HepG2 (cell line): ENCODE measurements around the gene RGS6. TPM values are rescaled to one million over a fixed set of nuclear protein-coding genes. Genes with fewer than 3 reads are reported as not detected.

Experiments used
- ATAC-seq: fragments of 200-7000 bp; cut with Tn5 transposase; 3 replicates; pipeline ENCODE4 v1.9.1; 2020; ENCODE audit warnings: mild to moderate bottlenecking, moderate library complexity
- BruUV-seq: library from RNA; stranded (reverse); fragments of 400-500 nt; replicated peaks from 2 replicates; lab custom pipeline; 2021; lab: Mats Ljungman, UMichigan
- CTCF ChIA-PET: fragments of 300-600 bp; formaldehyde crosslinking; extraction: SDS; loops from one replicate; lab custom pipeline; 2021; ENCODE audit warnings: low total read pairs, inconsistent platforms, low intra/inter-chr PET ratio; lab: Yijun Ruan, JAX
- POLR2A ChIA-PET: fragments of 350-600 bp; sonication (Branson Sonifier 250); formaldehyde crosslinking; loops from one replicate; lab custom pipeline; 2020; ENCODE audit warnings: antibody characterized with exemption, inconsistent platforms; lab: Yijun Ruan, JAX
- DNase-seq: peaks from one replicate; pipeline ENCODE4 v3.0.0-alpha.2; 2015; ENCODE audit warnings: low spot score
- FAIRE-seq: peaks from 3 replicates; lab custom pipeline; 2011; peaks lifted over from hg19 to GRCh38; lab: Jason Lieb, UNC
- H2AFZ ChIP-seq: one replicate; pipeline ENCODE4 v1.6.1; 2011; ENCODE audit warnings: low read length, inconsistent platforms
- H3K27ac ChIP-seq: fragments of 300-600 bp; 3 replicates; pipeline ENCODE4 v1.8.0; 2011; ENCODE audit warnings: mixed run types, mild to moderate bottlenecking, mixed read lengths, low read length, inconsistent platforms; ENCODE audit not compliant: insufficient read depth; ENCODE audit errors: extremely low read length
- H3K27me3 ChIP-seq, 2 experiments: fragments of 200-600 bp in 1 of 2; 2 replicates in 1 of 2; 3 replicates in 1 of 2; pipeline versions ENCODE4 v1.6.0 to v1.8.0; 2011; ENCODE audit warnings: low read length in 2 of 2, mild to moderate bottlenecking in 2 of 2, moderate library complexity in 2 of 2, inconsistent platforms in 1 of 2; ENCODE audit not compliant: insufficient read depth in 2 of 2, control insufficient read depth in 1 of 2
- H3K36me3 ChIP-seq, 2 experiments: fragments of 200-600 bp in 1 of 2; replicated peaks in 1 of 2; 2 replicates in 1 of 2; 3 replicates in 1 of 2; pipeline versions ENCODE4 v1.5.1 to v1.8.0; 2011; ENCODE audit warnings: low read length in 2 of 2, inconsistent platforms in 1 of 2; ENCODE audit not compliant: insufficient read depth in 2 of 2, control insufficient read depth in 1 of 2
- H3K4me1 ChIP-seq: 2 replicates; pipeline ENCODE4 v1.5.1; 2012; ENCODE audit warnings: low read length, inconsistent platforms; ENCODE audit not compliant: insufficient read depth
- H3K4me2 ChIP-seq: 2 replicates; pipeline ENCODE4 v1.6.0; 2011; ENCODE audit warnings: low read depth, low read length, inconsistent platforms
- H3K4me3 ChIP-seq, 3 experiments: fragments of 200-600 bp in 1 of 3; sonication (generic), shearing (Covaris generic) in 1 of 3; replicated peaks in 1 of 3; 2 replicates each; pipeline ENCODE4 v1.5.1; 2011 to 2016; ENCODE audit warnings: low read length in 3 of 3, inconsistent platforms in 2 of 3, low read depth in 2 of 3, mild to moderate bottlenecking in 2 of 3, control low read depth in 1 of 3, mixed read lengths in 1 of 3; ENCODE audit not compliant: insufficient read depth in 1 of 3
- H3K79me2 ChIP-seq: one replicate; pipeline ENCODE4 v1.6.1; 2011; ENCODE audit warnings: low read length, inconsistent platforms; ENCODE audit not compliant: insufficient read depth
- H3K9ac ChIP-seq: 2 replicates; pipeline ENCODE4 v1.6.0; 2011; ENCODE audit warnings: mild to moderate bottlenecking, low read depth, low read length, inconsistent platforms; ENCODE audit not compliant: insufficient read depth
- H3K9me3 ChIP-seq: 2 replicates; pipeline ENCODE4 v1.5.1; 2012; ENCODE audit warnings: mild to moderate bottlenecking, low read length
- H4K20me1 ChIP-seq: 2 replicates; pipeline ENCODE4 v1.6.0; 2011; ENCODE audit warnings: inconsistent platforms, mild to moderate bottlenecking, low read length, moderate library complexity; ENCODE audit not compliant: insufficient read depth
- ADNP ChIP-seq: sonication (generic); formaldehyde crosslinking; IDR thresholded peaks from 2 replicates; pipeline ENCODE4 v1.4.0; 2020; ENCODE audit warnings: missing genetic modification reagents
- GATAD1 ChIP-seq: IDR thresholded peaks from 2 replicates; pipeline ENCODE4 v1.6.1; 2016; ENCODE audit warnings: missing genetic modification reagents, missing compliant biosample characterization
- HIVEP1 ChIP-seq: sonication (generic); formaldehyde crosslinking; IDR thresholded peaks from 2 replicates; pipeline ENCODE4 v1.4.0; 2020; ENCODE audit warnings: mild to moderate bottlenecking, missing genetic modification reagents
- KDM3A ChIP-seq: IDR thresholded peaks from 2 replicates; pipeline ENCODE4 v1.6.1; 2018; ENCODE audit warnings: low read depth, missing compliant biosample characterization
- MATR3 ChIP-seq: sonication (generic); formaldehyde crosslinking; IDR thresholded peaks from 2 replicates; pipeline ENCODE4 v1.4.0; 2020; ENCODE audit warnings: missing genetic modification reagents
- MED13 ChIP-seq: sonication (generic); formaldehyde crosslinking; IDR thresholded peaks from 2 replicates; pipeline ENCODE4 v1.5.0; 2020; ENCODE audit warnings: missing genetic modification reagents
- NBN ChIP-seq: fragments of 450-650 bp; conservative IDR thresholded peaks from 2 replicates; pipeline ENCODE4 v1.6.1; 2017
- POGZ ChIP-seq: sonication (generic); formaldehyde crosslinking; IDR thresholded peaks from 2 replicates; pipeline ENCODE4 v1.4.0; 2020; ENCODE audit warnings: mild to moderate bottlenecking, missing genetic modification reagents
- RAD21 ChIP-seq: fragments of 450-650 bp; formaldehyde crosslinking; IDR thresholded peaks from 2 replicates; pipeline ENCODE4 v1.5.0; 2020; ENCODE audit warnings: mild to moderate bottlenecking
- RORA ChIP-seq: sonication (generic); formaldehyde crosslinking; IDR thresholded peaks from 2 replicates; pipeline ENCODE4 v1.5.0; 2020; ENCODE audit warnings: mild to moderate bottlenecking, missing genetic modification reagents, moderate library complexity
- TAF1 ChIP-seq: sonication (generic); formaldehyde crosslinking; IDR thresholded peaks from 2 replicates; pipeline ENCODE4 v1.4.0; 2020; ENCODE audit warnings: missing genetic modification reagents
- TBX2 ChIP-seq: sonication (generic); formaldehyde crosslinking; IDR thresholded peaks from 2 replicates; pipeline ENCODE4 v1.5.0; 2020; ENCODE audit warnings: missing genetic modification reagents, mild to moderate bottlenecking, borderline replicate concordance
- ZC3H4 ChIP-seq: sonication (generic); formaldehyde crosslinking; IDR thresholded peaks from 2 replicates; pipeline ENCODE4 v1.4.0; 2020; ENCODE audit warnings: missing genetic modification reagents, borderline replicate concordance
- WGBS: methylation state at CpG from one replicate; pipeline ENCODE4 v1.1.6; 2017; ENCODE audit warnings: low lambda C conversion rate; 5-methylcytosine and 5-hydroxymethylcytosine counted together
- in situ Hi-C: cut with HindIII; loops from 2 replicates; pipeline ENCODE4 v1.10.0; 2017; ENCODE audit warnings: low pct_unique_long_range_greater_than_20kb; ENCODE audit not compliant: extremely low pct_ligation_motif_present
- intact Hi-C: fragments of 100-400 bp; cut with micrococcal nuclease; formaldehyde crosslinking; loops from one replicate; pipeline ENCODE4 v1.10.0; 2022; ENCODE audit not compliant: unreplicated experiment
- polyA plus RNA-seq, 8 experiments: library from polyadenylated mRNA; depleted of rRNA in 3 of 8; stranded (reverse) in 7 of 8; unstranded in 1 of 8; fragments of >200 nt; fragmentation: Illumina TruSeq in 4 of 8; extraction: Trizol in 4 of 8; gene quantifications; 2 replicates each; pipeline versions ENCODE4 v1.2.1 to v1.2.3, GENCODE V29; 2011 to 2016; ENCODE audit warnings: low read depth in 4 of 8, missing spikeins in 1 of 8, mixed read lengths in 1 of 8; ENCODE audit not compliant: insufficient read depth in 1 of 8
- total RNA-seq, 5 experiments: library from RNA; depleted of rRNA; stranded (reverse); fragments of >200 nt; fragmentation: Illumina TruSeq; extraction: Trizol; gene quantifications; 2 replicates each; pipeline ENCODE4 v1.2.3, GENCODE V29; 2016; ENCODE audit warnings: low read depth in 1 of 5
- TF ChIP-seq, protein P1 (sequence below): sonication (generic); formaldehyde crosslinking; IDR thresholded peaks from 2 replicates; pipeline ENCODE4 v1.4.0; 2020; ENCODE audit warnings: missing genetic modification reagents
- TF ChIP-seq, protein P2 (sequence below): sonication (generic); formaldehyde crosslinking; IDR thresholded peaks from 2 replicates; pipeline ENCODE4 v1.4.0; 2020; ENCODE audit warnings: mild to moderate bottlenecking, missing genetic modification reagents
- TF ChIP-seq, protein P3 (sequence below): sonication (generic); formaldehyde crosslinking; IDR thresholded peaks from 2 replicates; pipeline ENCODE4 v1.4.0; 2020; ENCODE audit warnings: missing genetic modification reagents
- TF ChIP-seq, protein P4 (sequence below): sonication (generic); formaldehyde crosslinking; IDR thresholded peaks from 2 replicates; pipeline ENCODE4 v1.5.0; 2020; ENCODE audit warnings: mild to moderate bottlenecking, missing genetic modification reagents

Gene RGS6
- total and polyA plus RNA-seq, 2 of the 13 experiments (the other 11 are each of a cell fraction or from before 2014, with no cell fraction given): not detected

DNA sequence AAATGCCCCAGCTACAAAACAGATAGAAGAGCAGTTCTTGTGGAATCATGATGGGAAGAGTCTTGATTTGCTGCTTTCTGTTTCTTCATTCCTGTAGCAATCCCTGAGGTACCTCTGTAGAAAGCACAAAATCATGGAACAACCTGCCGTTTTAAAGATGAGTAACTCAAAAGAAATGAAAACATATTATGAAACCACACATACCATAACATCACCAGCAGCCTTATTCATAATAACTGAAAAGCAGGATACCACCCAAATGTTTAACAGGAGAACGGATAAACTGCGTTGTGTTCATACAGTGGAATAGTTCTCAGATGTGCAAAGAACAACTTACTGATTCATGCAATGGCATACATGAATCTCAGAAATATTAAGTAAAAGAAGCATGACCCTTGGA is 188.1 kb downstream of the RGS6 start:
- POLR2A ChIA-PET: no interaction called here
- intact Hi-C loops: no loop called here
- no peak overlapping the region for H3K4me3 ChIP-seq
- H3K36me3 ChIP-seq: no peaks in the 10 kb centered on the region
- in situ Hi-C loops: no loop called here
- no peak overlapping the region for H3K27ac ChIP-seq
- no peaks in the 10 kb centered on the region for H4K20me1 ChIP-seq
- DNase-seq: no peak
- CTCF ChIA-PET: no interaction called here
- H3K9ac ChIP-seq: no peak overlapping the region
- no peak overlapping the region for H2AFZ ChIP-seq
- TF ChIP-seq MATR3 (no peak), RORA (CRISPR knock-in tag) (no peak), RAD21 (CRISPR knock-in tag) (no peak), NBN (no peak), ZC3H4 (CRISPR knock-in tag) (no peak), MED13 (CRISPR knock-in tag) (no peak), ADNP (no peak), TAF1 (CRISPR knock-in tag) (no peak), GATAD1 (CRISPR knock-in tag) (no peak), KDM3A (CRISPR knock-in tag) (no peak), POGZ (CRISPR knock-in tag) (no peak), HIVEP1 (no peak), TBX2 (no peak)
- TF ChIP-seq, protein P1, sequence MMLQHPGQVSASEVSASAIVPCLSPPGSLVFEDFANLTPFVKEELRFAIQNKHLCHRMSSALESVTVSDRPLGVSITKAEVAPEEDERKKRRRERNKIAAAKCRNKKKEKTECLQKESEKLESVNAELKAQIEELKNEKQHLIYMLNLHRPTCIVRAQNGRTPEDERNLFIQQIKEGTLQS (CRISPR knock-in tag): no peak
- TF ChIP-seq, protein P2, sequence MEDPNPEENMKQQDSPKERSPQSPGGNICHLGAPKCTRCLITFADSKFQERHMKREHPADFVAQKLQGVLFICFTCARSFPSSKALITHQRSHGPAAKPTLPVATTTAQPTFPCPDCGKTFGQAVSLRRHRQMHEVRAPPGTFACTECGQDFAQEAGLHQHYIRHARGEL (CRISPR knock-in tag): no peak
- TF ChIP-seq, protein P3, sequence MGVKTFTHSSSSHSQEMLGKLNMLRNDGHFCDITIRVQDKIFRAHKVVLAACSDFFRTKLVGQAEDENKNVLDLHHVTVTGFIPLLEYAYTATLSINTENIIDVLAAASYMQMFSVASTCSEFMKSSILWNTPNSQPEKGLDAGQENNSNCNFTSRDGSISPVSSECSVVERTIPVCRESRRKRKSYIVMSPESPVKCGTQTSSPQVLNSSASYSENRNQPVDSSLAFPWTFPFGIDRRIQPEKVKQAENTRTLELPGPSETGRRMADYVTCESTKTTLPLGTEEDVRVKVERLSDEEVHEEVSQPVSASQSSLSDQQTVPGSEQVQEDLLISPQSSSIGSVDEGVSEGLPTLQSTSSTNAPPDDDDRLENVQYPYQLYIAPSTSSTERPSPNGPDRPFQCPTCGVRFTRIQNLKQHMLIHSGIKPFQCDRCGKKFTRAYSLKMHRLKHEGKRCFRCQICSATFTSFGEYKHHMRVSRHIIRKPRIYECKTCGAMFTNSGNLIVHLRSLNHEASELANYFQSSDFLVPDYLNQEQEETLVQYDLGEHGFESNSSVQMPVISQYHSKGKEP (CRISPR knock-in tag): no peak
- TF ChIP-seq, protein P4, sequence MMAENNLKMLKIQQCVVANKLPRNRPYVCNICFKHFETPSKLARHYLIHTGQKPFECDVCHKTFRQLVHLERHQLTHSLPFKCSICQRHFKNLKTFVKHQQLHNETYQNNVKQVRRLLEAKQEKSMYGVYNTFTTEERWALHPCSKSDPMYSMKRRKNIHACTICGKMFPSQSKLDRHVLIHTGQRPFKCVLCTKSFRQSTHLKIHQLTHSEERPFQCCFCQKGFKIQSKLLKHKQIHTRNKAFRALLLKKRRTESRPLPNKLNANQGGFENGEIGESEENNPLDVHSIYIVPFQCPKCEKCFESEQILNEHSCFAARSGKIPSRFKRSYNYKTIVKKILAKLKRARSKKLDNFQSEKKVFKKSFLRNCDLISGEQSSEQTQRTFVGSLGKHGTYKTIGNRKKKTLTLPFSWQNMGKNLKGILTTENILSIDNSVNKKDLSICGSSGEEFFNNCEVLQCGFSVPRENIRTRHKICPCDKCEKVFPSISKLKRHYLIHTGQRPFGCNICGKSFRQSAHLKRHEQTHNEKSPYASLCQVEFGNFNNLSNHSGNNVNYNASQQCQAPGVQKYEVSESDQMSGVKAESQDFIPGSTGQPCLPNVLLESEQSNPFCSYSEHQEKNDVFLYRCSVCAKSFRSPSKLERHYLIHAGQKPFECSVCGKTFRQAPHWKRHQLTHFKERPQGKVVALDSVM (CRISPR knock-in tag): no peak
- TF ChIP-seq, all 625 proteins: peak for 0
- peaks cover 7% of the 10 kb centered on the region; the same call in 1 of the 2 replicates for H3K9me3 ChIP-seq
- H3K79me2 ChIP-seq: no peaks in the 10 kb centered on the region
- no peak overlapping the region for H3K4me2 ChIP-seq
- BruUV-seq: no TSS peak
- FAIRE-seq: no peak
- WGBS: 0% methylated on average over 3 of the region's 3 CpGs
- ATAC-seq: no peak
- no peaks in the 10 kb centered on the region for H3K27me3 ChIP-seq
- no peaks in the 10 kb centered on the region for H3K4me1 ChIP-seq
